Stimulated activated CD4-positive, alpha-beta T cell treated with anti-CD3 and anti-CD28 coated beads, Interleukin-15, amount 100 ng/mL, for 24 hours (primary cell): ENCODE data around the gene PRODH.
"Not testable (repeated sequence)": the region's sequence is repeated elsewhere in the genome, so short reads cannot be mapped to it uniquely, and the experiment has no call there.

Experiments used
- DNase-seq: peaks from one replicate; pipeline ENCODE4 v3.0.0-alpha.2; 2020

Gene PRODH

DNA sequence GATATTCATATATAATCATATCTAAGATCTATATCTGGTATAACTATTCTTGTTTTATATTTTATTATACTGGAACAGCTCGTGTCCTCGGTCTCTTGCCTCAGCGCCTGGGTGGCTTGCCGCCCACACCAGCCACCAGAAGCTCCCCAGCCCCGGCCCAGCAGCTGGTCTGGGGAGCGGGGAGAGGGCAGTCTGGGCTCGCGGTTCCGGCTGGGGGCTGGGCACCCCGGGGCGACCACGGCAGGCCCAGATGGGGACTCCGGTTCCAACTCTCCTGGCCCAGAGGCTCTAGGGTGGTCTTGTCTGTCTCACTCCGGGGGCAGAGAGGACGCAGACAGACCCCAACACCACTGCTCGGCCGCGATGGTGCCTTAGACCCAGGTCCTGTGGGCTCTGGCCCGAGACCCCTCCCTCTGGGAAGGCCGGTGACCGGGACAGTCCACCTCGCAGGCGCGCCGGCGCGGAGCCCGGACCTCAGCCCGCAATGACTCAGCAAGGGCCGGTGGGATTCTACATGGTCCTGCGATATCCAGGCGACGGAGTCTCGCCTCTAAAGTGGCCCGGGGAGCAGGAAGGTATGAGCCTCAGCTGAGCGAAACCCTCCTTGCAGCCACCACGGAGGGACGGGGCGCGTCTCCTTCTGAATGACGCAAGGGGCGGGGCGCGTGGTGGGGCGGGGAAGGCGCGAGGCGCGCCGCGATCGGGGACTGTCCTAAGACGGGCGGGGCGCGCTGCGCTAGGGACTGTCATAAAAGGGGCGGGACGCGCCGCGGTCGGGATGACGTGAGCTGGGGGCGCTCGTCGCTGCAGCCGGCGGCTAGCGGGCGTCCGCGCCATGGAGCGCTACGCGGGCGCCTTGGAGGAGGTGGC is 30.3 kb downstream of the PRODH start, which contains the start of gene DGCR6:
DGCR6 (plus strand) TSS at position 781 of the 870 bp plus-strand sequence; CDS start at position 836, 55 bp downstream.
- no peak for DNase-seq

DNA sequence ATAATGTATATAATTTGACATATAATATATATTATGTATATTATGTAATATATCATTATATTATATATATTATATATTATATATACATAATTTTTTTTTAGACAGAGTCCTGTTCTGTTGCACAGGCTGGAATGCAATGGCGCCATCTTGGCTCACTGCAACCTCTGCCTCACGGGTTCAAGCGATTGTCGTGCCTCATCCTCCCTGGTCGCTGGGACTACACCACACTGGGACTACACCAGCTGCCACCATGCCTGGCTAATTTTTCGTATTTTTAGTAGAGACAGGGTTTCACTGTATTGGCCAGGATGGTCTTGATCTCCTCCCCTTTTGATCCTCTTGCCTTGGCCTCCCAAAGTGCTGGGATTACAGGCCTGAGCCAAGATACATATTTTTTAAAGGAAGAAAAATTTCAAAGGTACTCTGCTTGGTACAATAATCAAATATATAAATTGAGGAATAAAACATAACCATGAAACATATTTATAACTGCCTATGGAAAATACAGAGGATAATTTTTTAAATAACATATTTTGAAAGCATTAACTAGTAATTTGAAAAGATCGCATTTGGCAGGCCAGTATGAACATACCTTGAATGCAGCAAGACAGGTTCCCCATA is 39.9 kb downstream of the PRODH start:
- DNase-seq: peak; percentile 38

DNA sequence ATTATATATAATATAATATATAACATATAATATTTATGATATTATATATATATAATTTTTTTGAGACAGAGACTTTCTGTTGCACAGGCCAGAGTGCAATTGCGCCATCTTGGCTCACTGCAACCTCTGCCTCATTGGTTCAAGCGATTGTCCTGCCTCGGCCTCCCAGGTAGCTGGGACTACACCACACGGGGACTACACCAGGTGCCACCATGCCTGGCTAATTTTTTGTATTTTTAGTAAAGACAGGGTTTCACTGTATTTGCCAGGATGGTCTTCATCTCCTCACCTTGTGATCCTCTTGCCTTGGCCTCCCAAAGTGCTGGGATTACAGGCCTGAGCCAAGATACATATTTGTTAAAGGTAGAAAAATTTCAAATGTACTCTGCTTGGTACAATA is 42.3 kb downstream of the PRODH start:
- not testable (repeated sequence) for DNase-seq

DNA sequence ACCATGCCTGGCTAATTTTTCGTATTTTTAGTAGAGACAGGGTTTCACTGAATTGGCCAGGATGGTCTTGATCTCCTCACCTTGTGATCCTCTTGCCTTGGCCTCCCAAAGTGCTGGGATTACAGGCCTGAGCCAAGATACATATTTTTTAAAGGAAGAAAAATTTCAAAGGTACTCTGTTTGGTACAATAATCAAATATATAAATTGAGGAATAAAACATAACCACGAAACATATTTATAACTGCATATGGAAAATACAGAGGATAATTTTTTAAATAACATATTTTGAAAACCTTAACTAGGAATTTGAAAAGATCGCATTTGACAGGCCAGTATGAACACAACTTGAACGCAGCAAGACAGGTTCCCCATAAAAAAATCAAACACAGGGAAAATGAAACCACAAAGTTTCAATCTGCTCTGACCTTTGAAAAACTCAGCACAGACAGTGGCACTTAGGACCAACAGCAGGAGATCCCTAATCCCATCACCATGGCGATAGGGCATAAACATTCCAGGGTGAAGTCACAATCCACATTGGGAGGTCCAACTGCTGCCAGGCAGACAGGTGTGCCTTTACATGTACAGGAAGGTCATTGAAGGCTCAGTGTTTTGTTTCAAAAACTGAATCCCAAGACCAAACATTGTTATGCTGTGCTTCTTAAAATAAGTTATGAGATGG is 45.4 kb downstream of the PRODH start:
- DNase-seq: not testable (repeated sequence)

DNA sequence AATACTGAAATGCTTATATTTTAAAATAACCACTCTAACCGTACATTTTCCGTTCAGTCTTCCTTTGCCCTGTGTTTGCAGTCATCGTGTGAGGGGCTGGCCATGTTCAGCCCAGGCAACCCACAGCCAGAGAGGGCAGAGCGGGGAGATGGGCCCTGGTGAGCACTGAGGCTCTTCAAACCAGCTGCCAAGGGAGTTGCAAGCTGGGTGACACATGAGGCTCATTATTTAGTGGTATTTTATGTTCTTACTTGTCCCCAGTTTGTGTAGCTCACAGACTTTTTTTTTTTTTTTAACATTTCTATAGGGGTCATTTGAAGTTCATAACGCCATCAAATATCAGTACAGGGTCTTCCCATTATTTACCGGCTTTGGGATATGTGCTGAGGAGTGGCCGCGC is 48.0 kb downstream of the PRODH start:
- DNase-seq: no peak

DNA sequence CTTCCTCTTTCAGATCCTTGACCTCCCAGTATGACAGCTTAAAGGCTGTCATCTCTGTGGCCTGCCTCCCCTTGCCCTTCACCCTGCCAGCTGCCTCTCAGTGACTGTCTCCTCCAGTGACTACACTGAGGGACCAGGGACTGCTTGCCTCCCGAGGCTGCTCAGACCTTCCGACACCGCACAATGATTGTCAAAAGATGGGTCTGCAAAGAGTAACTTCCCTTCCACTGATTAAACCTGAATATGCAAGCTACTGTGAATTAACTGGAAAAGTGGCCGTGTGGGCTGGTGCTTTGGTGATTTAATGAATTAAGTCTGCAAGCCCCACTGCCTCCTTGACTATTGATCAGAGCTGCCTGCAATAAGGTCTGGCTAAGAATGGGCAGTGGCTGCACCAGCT is 51.6 kb downstream of the PRODH start:
- not testable (repeated sequence) for DNase-seq

DNA sequence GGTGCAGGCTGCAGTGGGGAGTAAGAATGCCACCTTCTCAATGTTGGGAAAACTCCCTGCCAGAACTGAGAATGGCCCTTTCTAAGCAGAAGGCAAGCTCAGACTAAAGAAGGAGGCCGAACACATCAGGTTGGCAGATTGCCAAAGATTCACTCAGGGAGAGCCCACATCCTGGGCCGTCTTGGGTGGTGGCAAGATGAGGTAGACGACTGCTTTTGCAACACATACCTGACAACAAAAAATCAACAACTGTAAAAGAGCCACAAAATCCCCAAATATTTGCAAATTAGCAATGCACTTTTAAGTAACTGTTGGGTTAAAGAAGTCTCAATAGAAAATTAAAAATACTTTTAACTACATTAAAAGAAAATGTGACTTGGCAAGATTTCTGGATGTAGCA is 54.8 kb downstream of the PRODH start:
- DNase-seq: peak; percentile 68
